HG02588 (cell line): ENCODE measurements around the gene RNGTT.

Experiments
- ATAC-seq: cut with Tn5 transposase; IDR thresholded peaks from one replicate; pipeline ENCODE4 v1.9.1; 2021; ENCODE audit warnings: mild to moderate bottlenecking, moderate library complexity; ENCODE audit not compliant: unreplicated experiment

Gene RNGTT

DNA sequence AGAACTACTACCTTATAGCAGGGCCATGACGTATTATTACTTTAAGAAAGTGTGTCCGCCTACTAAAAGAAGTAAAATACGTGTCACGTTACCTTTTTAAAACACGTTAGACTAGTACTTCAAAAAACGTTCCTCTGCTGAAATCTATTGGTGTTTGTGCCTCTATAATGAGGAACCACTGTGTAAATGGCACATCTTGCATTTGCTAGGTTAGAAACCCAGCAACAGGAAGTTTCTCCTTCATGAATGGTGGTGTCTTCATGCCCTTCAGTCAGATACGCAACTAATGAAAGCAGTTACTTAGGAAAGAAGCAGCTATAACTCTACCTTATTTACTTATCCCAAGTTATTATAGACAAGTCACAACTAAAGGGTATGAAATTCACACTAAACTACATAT is 343.5 kb downstream of the RNGTT start:
- ATAC-seq = no peak

- peak; percentile 78 for ATAC-seq
Measured at GRCh38 chr6:88616380-88616779, 347.0 kb downstream of the RNGTT start.

DNA sequence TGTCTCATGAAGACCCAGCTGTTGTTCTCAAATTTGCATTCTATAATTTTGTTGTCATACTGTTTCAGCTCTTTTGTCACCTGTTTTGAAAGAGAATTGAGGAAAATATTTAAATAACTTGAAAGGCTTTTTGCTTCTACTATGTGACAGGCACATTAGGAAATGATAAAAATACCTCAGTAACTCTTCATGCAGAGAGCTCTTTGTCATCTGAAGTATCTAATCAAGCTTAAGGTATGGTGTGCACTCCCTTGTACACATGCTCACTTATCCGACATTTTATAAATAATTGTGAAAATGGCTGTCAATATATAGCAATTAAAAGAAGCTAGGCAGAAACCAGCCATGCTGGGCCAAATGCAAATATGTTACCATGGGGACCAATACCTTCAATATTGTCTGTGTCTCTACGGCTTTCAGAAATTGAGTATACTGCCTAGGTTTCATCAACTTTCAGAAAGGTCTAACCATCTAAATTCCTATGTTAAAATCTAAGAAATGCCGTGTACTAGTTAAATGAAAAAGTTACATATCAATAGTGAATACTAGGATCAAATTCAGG is 349.0 kb downstream of the RNGTT start:
- ATAC-seq = no peak

- peak; percentile 35 for ATAC-seq
Measured at GRCh38 chr6:88612631-88613030, 350.8 kb downstream of the RNGTT start.

DNA sequence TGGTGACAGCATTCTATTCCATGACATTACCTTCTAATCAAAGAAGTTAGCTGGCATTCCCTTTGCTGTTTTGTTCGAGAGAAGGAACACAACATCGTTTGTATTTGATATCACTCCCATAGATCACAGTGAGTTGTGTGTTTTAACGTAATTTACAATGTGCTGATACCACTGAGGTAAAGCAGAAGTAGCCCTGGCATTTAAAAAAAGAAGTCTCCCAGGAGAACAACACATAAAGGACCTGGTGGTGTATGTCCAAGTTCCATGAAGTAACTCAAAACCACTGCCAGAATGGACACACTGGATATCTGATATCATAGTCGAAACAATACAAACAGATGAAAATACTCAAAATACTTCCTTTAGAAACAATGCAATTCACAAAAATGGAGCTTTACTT is 351.7 kb downstream of the RNGTT start:
- ATAC-seq = no peak

- no peak for ATAC-seq
Measured at GRCh38 chr6:88609983-88610382, 353.4 kb downstream of the RNGTT start.

GRCh38 chr6:88605271-88605670 is 358.1 kb downstream of the RNGTT start:
- no peak for ATAC-seq

DNA sequence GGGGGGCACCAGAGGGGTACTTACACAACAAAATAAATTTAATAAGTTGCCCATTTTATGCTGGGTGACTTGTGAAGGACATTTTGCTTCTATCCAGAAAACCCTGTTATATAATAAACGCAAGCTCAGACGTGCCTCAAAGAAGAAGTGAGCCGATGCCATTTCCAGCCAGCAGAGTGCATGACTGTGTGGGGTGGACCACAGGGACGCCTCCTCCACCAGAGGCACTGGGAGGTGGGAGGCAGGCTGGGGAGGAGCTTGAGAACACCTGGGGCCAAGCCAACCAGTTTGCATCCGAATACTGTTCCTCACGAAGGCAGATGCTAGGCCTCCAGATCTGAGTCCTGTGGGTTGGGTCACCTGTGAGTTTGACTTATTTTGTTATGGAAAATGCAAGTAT is 363.8 kb downstream of the RNGTT start:
- no peak for ATAC-seq

DNA sequence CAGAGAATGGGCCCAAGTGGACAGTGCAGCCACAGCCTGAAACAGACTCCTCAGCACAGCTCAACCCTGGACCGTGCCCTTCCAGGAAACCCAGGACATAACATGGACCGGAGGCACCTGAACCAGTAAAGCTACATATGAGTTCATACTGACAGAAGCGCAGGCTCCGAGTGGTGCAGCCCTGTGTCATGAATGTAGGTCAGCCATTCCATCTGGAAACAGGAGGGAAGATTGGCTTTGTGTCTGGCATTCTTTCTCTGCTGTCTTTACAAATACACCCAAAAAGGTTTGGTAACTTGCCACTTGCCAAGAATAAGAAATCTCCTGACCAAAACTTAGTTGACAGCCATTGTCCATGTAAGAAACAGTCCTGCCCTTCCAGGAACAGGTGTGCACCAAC is 366.6 kb downstream of the RNGTT start:
- no peak for ATAC-seq

DNA sequence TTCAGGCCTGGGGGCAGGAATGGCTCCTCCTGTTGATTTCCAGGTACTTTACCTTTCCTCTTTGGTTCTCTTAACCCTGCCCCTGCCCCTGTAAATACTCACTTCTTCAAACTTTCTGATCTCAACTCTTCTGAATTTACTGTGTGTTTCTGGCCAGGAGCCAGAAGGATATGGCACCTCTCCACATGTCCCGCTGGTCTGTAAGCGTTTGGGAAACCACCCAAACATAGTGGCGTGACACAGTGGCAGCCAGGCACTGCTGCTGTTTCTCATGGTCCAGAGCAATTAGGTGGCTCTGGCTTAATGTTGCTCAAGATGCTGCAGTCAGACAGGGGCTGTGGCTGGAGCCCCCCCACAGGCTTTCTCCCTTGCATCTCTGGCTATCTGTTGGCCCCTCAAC is 374.5 kb downstream of the RNGTT start:
- ATAC-seq = peak; percentile 55

GRCh38 chr6:88587150-88587520 is 376.3 kb downstream of the RNGTT start:
- no peak for ATAC-seq

DNA sequence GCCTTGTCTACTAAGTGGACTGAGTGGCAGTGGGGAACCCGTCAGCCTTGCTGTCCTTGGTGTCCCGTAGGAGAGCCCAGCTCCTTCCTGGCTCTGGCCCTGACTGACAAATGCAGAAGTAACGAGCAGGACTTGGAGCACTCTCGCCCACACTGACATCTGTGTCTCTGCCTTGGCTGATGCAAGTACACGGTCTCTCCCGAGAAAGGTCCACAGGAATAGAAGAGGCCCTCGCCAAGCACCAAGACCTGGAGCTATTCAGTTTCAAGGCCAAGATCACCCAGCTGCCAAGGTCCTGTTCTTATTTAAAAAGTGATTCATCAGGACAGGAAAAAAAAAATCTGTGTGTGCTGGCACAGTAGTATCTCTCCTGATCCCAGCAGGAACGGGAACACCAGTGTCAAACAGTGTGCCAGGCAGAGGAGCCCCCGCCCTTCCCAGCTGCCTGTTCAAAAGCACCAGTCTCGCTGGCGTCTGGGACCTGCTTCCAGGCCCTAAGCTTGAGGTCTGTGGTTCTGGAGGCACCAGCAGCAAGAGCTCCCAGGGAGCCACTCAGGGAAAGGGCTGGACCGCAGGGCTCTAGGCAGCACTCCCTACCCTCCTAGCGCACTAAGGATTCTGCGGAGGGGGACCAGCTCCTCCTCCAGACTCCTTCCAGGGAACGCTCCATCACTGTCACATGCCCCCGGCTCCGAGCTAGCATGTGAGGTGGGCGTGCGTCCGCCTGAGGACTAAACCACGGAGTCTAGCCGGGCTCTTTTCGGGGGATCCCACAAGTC is 376.9 kb downstream of the RNGTT start:
- ATAC-seq = no peak

- ATAC-seq = no peak
Measured at GRCh38 chr6:88585276-88585692, 378.1 kb downstream of the RNGTT start.

- ATAC-seq = no peak
Measured at GRCh38 chr6:88584581-88585275, 378.7 kb downstream of the RNGTT start.

DNA sequence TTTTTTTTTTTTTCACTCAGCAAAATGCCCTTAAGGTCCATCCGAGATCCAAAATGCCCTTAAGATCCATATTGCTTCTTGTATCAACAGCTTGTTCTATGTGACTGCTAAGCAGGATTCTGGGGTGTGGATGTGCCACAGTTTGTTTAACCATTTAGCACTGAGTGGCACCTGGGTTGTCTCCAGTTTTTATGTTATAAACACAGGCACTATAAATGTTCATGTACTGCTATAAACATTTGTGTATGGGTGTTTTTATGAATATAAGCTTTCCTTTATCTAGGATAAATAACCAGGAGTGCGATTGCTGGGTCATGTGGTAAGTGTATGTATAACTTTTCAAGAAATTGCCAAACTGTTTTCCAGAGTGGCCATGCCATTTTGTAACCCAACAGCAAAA is 386.0 kb downstream of the RNGTT start:
- ATAC-seq = no peak

DNA sequence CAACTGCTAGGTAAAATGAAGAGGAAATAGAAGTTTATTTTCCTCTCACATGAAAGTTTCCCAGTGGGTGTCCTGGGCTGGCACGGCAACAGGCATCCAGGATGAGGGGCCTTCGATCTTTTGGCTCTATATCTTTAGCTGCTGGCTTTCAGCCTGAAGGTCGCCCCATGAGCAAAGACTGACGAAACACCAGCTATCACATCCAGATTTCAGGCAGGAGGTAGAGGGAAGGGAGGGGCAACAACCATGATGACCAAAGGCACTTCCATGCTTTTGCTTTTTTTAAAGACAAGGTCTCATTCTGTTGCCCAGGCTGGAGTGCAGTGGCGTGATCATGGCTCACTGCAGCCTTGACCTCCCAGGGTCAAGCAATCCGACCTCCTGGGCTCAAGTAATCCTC is 387.9 kb downstream of the RNGTT start:
- ATAC-seq = no peak

DNA sequence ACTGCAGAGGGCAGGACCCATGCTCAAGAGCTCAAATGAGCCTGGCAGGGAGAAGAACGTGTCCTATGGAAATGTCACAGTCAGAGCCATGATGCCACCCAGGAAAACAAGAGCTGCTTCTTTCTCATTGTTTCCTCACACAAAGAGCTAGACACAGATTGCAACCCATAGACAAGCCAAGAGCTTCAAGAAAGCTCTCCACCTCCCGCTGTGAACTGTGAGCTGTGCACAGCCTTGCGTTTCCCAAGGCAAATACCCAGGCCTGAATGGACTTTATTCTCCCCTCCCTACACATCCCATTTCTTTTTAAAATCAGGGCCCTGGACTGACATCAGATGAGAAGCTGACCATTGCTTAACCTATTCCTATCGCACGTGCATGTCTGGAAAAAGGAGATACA is 388.8 kb downstream of the RNGTT start:
- no peak for ATAC-seq

DNA sequence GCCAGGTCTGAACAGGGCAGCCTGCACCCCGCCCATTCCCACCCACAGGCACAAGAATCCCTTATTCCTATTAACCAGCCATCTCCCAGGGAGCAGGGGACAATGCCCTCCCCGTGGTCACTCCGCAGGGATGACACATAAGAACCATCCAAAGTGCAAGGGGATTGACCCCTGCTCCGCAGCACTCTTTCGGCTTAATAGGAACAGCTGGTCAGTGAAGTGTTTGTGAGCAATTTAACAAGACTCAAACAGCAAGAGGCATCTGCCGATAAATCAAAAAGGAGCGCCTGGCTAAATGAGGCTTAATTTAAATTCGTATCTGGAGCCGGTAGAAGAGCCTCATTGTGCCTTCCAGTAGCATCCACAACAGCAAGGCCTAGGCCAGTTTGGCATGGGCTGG is 389.4 kb downstream of the RNGTT start:
- ATAC-seq = no peak

- ATAC-seq = no peak
Measured at GRCh38 chr6:88573561-88573960, 389.9 kb downstream of the RNGTT start.

GRCh38 chr6:88572449-88573139 is 390.8 kb downstream of the RNGTT start:
- no peak for ATAC-seq

GRCh38 chr6:88569959-88570358 is 393.5 kb downstream of the RNGTT start:
- ATAC-seq = no peak

DNA sequence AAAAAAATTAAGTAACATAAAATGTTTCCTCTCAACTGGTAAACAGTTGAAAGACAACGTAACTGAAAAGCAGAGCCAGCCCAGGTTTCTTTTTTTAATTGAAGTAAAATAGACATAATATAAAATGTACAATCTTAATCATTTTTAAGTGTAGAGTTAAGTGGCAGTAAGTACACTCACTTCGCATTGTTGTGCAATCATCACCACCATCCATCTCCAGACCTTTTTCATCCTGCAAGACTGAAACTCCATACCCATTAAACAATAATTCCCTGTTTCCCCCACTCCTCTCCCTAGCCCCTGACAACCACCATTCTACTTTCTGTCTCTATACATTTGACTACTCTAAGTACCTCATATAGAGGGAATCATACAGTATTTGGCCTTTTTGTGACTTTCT is 395.7 kb downstream of the RNGTT start:
- ATAC-seq = no peak
